Endothelial cell of umbilical vein (primary cell): Measurements from ENCODE around the gene FAHD2B. TPM values are rescaled to one million over a fixed set of nuclear protein-coding genes. Genes with fewer than 3 reads are reported as not detected.
"Not testable (repeated sequence)": the region's sequence is repeated elsewhere in the genome, so short reads cannot be mapped to it uniquely, and the experiment has no call there.

Experiments used
- BruUV-seq: library from RNA; stranded (reverse); fragments of 400-500 nt; replicated peaks from 2 replicates; lab custom pipeline; 2021; lab: Mats Ljungman, UMichigan
- CTCF ChIA-PET: fragments of 300-600, 350-600 bp; sonication (Branson Sonifier 250); formaldehyde crosslinking; loops from one replicate; lab custom pipeline; 2021; ENCODE audit warnings: antibody characterized with exemption, inconsistent platforms; lab: Charles Lee
- POLR2A ChIA-PET: fragments of 300-600, 350-600 bp; sonication (Branson Sonifier 250); formaldehyde crosslinking; loops from one replicate; lab custom pipeline; 2021; ENCODE audit warnings: antibody characterized with exemption, inconsistent platforms; lab: Charles Lee
- DNase-seq: peaks from one replicate; pipeline ENCODE4 v3.0.0-alpha.2; 2011; ENCODE audit warnings: low read depth, low spot score
- FAIRE-seq: peaks from 2 replicates; lab custom pipeline; 2011; peaks lifted over from hg19 to GRCh38; lab: Jason Lieb, UNC
- H2AFZ ChIP-seq: 2 replicates; pipeline ENCODE4 v1.6.0; 2012; ENCODE audit warnings: low read depth, low read length, control low read depth, inconsistent platforms
- H3K27ac ChIP-seq: 2 replicates; pipeline ENCODE4 v1.5.1; 2011; ENCODE audit warnings: low read depth, mild to moderate bottlenecking, control low read depth, low read length, moderate library complexity; ENCODE audit not compliant: insufficient read depth
- H3K27me3 ChIP-seq, 2 experiments: 2 replicates each; pipeline versions ENCODE4 v1.6.0 to v1.6.1; 2011; ENCODE audit warnings: low read length in 2 of 2, mixed read lengths in 1 of 2; ENCODE audit not compliant: control insufficient read depth in 2 of 2, insufficient read depth in 2 of 2
- H3K36me3 ChIP-seq, 2 experiments: 2 replicates in 1 of 2; 3 replicates in 1 of 2; pipeline ENCODE4 v1.5.1; 2011; ENCODE audit warnings: low read length in 2 of 2, mild to moderate bottlenecking in 1 of 2, moderate library complexity in 1 of 2; ENCODE audit not compliant: control insufficient read depth in 2 of 2, insufficient read depth in 2 of 2; ENCODE audit errors: extremely low read depth in 1 of 2
- H3K4me1 ChIP-seq: 3 replicates; pipeline ENCODE4 v1.5.1; 2011; ENCODE audit warnings: mild to moderate bottlenecking, low read length; ENCODE audit not compliant: control insufficient read depth, insufficient read depth; ENCODE audit errors: extremely low read depth
- H3K4me2 ChIP-seq: 2 replicates; pipeline ENCODE4 v1.6.1; 2011; ENCODE audit warnings: low read length, control low read depth, mixed read lengths; ENCODE audit not compliant: insufficient read depth
- H3K4me3 ChIP-seq, 3 experiments: fragments of 200-600 bp in 1 of 3; sonication (generic), shearing (Covaris generic) in 1 of 3; replicated peaks in 1 of 3; 2 replicates each; pipeline ENCODE4 v1.5.1; 2011 to 2016; ENCODE audit warnings: control low read depth in 3 of 3, low read length in 3 of 3, mild to moderate bottlenecking in 2 of 3, inconsistent platforms in 1 of 3, low read depth in 1 of 3, moderate library complexity in 1 of 3; ENCODE audit not compliant: insufficient read depth in 1 of 3
- H3K79me2 ChIP-seq: 2 replicates; pipeline ENCODE4 v1.6.0; 2012; ENCODE audit warnings: low read length, inconsistent platforms; ENCODE audit not compliant: control insufficient read depth, insufficient read depth
- H3K9ac ChIP-seq: replicated peaks from 2 replicates; pipeline ENCODE3; 2011; ENCODE audit warnings: low read length, control low read depth; ENCODE audit not compliant: insufficient read depth; ENCODE audit errors: extremely low read depth
- H3K9me1 ChIP-seq: replicated peaks from 3 replicates; pipeline ENCODE4 v1.6.0; 2011; ENCODE audit warnings: mild to moderate bottlenecking, low read length; ENCODE audit not compliant: control insufficient read depth, insufficient read depth; ENCODE audit errors: extremely low read depth
- H3K9me3 ChIP-seq: replicated peaks from 2 replicates; pipeline ENCODE4 v1.5.1; 2012; ENCODE audit warnings: low read length, inconsistent platforms; ENCODE audit not compliant: control insufficient read depth, insufficient read depth
- H4K20me1 ChIP-seq: replicated peaks from 2 replicates; pipeline ENCODE3; 2011; ENCODE audit warnings: mild to moderate bottlenecking, low read length; ENCODE audit not compliant: control insufficient read depth, insufficient read depth; ENCODE audit errors: extremely low read depth
- dilution Hi-C: fragments of 300-500 bp; cut with MboI; formaldehyde crosslinking; loops from one replicate; pipeline ENCODE4 v1.15.0; 2019; ENCODE audit warnings: low sequenced_read_pairs; ENCODE audit not compliant: extremely low pct_ligation_motif_present
- intact Hi-C: fragments of 100-400 bp; cut with micrococcal nuclease; formaldehyde crosslinking; loops from one replicate; pipeline ENCODE4 v1.10.0; 2022
- polyA plus RNA-seq, 4 experiments: library from polyadenylated mRNA; depleted of rRNA in 3 of 4; stranded (reverse) in 3 of 4; unstranded in 1 of 4; fragments of >200 nt; gene quantifications; 2 replicates each; pipeline versions ENCODE4 v1.2.1 to v1.2.3, GENCODE V29; 2011 to 2012; ENCODE audit warnings: missing spikeins in 1 of 4
- small RNA-seq: library from RNA; depleted of rRNA; stranded (forward); fragments of <200 nt; gene quantifications from one replicate; pipeline ENCODE3, GENCODE V24; 2012; ENCODE audit warnings: low replicate concordance, low read depth; ENCODE audit not compliant: insufficient read depth, insufficient read length
- total RNA-seq: library from RNA; stranded (reverse); gene quantifications from 2 replicates; pipeline ENCODE4 v1.2.3, GENCODE V29; 2021

Gene FAHD2B
- total and polyA plus RNA-seq, 2 donors (not counting 3 experiments of a cell fraction or from before 2014, with no cell fraction given), result 9.2 to 9.5 TPM

- H3K4me2 ChIP-seq, H3K9me3 ChIP-seq, H3K4me3 ChIP-seq, H3K9me1 ChIP-seq, H4K20me1 ChIP-seq, H3K27me3 ChIP-seq, FAIRE-seq, dilution Hi-C loops, POLR2A ChIA-PET, intact Hi-C loops, H3K79me2 ChIP-seq, DNase-seq, CTCF ChIA-PET, H3K4me1 ChIP-seq, BruUV-seq, H3K36me3 ChIP-seq, H3K9ac ChIP-seq, H3K27ac ChIP-seq, H2AFZ ChIP-seq: not testable (repeated sequence)
These were observed 46.2 kb downstream of the FAHD2B start for GRCh38 chr2:97048448-97048847.

- H3K4me1 ChIP-seq, H3K27me3 ChIP-seq, intact Hi-C loops, H3K27ac ChIP-seq, H3K36me3 ChIP-seq, H4K20me1 ChIP-seq, H3K4me3 ChIP-seq, BruUV-seq, dilution Hi-C loops, POLR2A ChIA-PET, FAIRE-seq, H3K9ac ChIP-seq, H2AFZ ChIP-seq, H3K4me2 ChIP-seq, H3K79me2 ChIP-seq, DNase-seq, H3K9me3 ChIP-seq, CTCF ChIA-PET, H3K9me1 ChIP-seq: not testable (repeated sequence)
These were observed 48.0 kb downstream of the FAHD2B start for GRCh38 chr2:97046676-97047075.

GRCh38 chr2:97045895-97046499 lies 48.7 kb downstream of the FAHD2B start:
- DNase-seq, H3K4me3 ChIP-seq, H3K9me3 ChIP-seq, H3K27me3 ChIP-seq, FAIRE-seq, BruUV-seq, intact Hi-C loops, H2AFZ ChIP-seq, POLR2A ChIA-PET, H3K36me3 ChIP-seq, H3K27ac ChIP-seq, H3K9ac ChIP-seq, CTCF ChIA-PET, H3K9me1 ChIP-seq, H4K20me1 ChIP-seq, dilution Hi-C loops, H3K4me2 ChIP-seq, H3K79me2 ChIP-seq, H3K4me1 ChIP-seq: not testable (repeated sequence)

Small RNA genes lying within 50 kb of the gene (small RNA-seq; reads per million reads assigned to genes)
- gene AC018892.1 (not detected), gene IGKV1OR2-3 (not detected), gene IGKV2OR2-2 (not detected), gene RN7SL313P (not detected)

Other genes with a start within 250 kb of the FAHD2B start
- 12.0 and 14.7 TPM in 2 replicates for gene ANKRD39, start 236.9 kb downstream of the FAHD2B start, total RNA-seq
- 17.9 and 20.4 TPM in 2 replicates for gene ANKRD39, start 236.9 kb downstream of the FAHD2B start, polyA plus RNA-seq
- 13.1 and 17.3 TPM in 2 replicates for gene SEMA4C, start 224.8 kb downstream of the FAHD2B start, total RNA-seq
- 16.4 and 18.0 TPM in 2 replicates for gene SEMA4C, start 224.8 kb downstream of the FAHD2B start, polyA plus RNA-seq
- not detected in 2 replicates for gene FAM178B, start 108.3 kb downstream of the FAHD2B start, total RNA-seq
- gene FAM178B, start 108.3 kb downstream of the FAHD2B start, polyA plus RNA-seq, result not detected in 2 replicates
- gene ANKRD36, start 18.3 kb upstream of the FAHD2B start, total RNA-seq, result 55.0 and 91.7 TPM in 2 replicates
- 6.7 and 7.2 TPM in 2 replicates for gene ANKRD36, start 18.3 kb upstream of the FAHD2B start, polyA plus RNA-seq